Measurements from ENCODE around the gene GPX6.
A peak's percentile ranks its signal among the peaks of the same experiment; 100 is the strongest.
"Not testable (repeated sequence)": the region's sequence is repeated elsewhere in the genome, so short reads cannot be mapped to it uniquely, and the experiment has no call there.

GPX6 gene

DNA sequence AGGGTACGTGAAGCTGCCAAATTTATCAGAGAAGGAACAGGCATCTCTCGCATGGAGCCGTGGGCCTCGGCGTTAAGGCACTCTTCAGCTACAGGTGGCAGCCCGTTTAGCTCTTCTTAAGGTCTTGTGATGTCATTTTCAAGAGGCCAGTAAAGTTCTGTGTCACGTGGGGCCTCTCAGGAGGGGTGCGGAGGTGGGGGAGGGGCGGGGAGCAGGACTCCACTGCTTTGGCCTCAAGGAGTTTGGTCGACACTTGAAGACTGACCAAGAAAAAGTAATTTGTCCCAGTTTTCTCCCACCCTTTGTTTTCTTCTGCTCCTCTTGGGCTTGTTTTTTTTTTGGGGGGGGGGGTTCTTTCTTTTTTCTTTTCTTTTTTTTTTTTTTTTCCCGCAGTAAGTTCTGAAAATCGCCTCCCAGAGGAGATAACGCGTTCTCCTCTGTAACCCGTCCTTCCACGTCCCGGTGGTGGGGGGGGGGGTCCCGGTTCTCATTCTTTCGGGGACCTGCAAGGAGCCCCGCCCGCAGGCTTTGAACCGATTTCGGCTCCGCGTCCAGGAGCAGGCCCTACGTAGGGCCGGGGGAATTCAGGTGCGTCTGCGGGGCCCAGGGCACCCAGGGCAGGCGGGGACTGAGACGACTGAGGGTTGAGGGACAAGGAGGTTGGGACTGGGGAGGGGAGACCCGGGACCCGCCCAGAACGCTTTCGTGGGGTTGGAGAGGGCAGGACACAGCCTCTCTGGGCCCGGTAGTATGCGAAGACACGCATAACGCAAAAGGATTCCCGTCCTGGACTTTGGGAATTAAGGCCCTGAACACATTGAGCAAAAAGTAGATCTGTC lies 26.0 kb downstream of the GPX6 start:
- in situ Hi-C loops (cut with MboI; ENCODE audit: low pct_unique_long_range_greater_than_20kb, low sequenced_read_pairs) = no loop called here
- no peak for DNase-seq

DNA sequence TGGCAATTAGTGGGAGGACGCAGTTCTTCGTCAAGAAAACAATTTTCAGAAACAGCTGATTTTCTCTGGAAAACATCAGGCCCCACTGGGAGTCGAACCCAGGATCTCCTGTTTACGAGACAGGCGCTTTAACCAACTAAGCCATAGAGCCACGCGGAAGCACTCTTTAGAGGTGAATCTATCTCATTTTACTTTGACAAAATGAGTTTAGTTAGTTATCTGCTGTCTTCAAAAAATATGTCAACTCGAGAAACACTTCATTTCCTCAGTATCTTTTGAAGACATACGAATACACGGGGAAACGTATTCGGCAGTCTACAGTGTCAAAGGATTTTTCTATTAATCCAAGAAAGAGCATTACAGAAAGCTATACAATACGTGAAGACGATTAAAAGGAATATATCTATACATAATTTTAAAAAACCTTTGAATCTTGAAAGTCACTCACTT lies 26.7 kb downstream of the GPX6 start:
- DNase-seq = no peak
- in situ Hi-C loops (cut with MboI; ENCODE audit: low pct_unique_long_range_greater_than_20kb, low sequenced_read_pairs) = no loop called here

DNA sequence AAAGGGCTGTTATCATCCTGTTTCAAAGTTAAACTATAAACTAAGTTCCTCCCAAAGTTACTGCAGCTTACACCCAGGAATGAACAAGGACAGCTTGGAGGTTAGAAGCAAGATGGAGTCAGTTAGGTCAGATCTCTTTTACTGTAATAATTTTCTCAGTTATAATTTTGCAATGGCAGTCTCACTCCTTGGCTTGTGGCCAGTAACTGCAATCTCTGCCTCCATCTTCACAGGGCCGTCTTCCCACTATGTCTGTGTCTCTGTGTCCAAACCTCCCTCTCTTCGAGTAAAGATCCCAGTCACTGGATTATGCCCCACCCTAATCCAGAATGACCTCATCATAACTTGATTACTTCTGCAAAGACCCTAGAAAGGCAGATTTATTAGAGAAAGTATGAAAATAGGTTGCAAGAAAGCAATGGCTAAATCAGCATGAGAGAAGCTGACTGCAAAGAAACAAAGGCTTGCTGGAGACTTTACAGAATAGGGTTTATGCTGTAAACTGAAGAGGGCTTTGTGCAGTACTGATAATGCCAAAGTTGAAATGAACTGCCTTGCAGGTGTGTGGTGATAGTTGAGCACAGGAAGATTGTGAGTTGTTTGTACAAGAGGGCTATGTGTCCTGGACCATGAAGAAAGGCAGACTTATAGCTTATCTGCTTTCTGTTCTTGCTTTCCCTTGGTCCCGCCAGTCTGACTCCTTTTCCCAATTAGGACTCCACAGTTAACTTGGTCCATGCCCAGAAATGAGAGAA lies 28.4 kb downstream of the GPX6 start:
- in situ Hi-C loops (cut with MboI; ENCODE audit: low pct_unique_long_range_greater_than_20kb, low sequenced_read_pairs) = no loop called here
- no peak for DNase-seq

DNA sequence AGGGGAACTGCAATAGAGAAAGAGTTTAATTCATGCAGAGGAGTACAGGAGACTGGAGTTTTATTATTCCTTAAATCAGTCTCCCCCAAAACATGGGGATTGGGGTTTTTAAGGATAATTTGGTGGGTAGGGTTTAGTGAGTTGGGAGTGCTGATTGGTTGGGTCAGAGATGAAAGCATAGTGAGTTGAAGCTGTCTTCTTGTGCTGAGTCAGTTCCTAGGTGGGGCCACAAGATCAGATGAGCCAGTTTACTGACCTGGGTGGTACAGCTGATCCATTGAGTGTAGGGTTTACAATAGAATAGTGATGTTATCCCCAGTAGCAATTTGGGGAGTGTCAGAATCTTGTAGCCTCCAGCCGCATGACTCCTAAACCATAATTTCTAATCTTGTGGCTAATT lies 29.1 kb downstream of the GPX6 start:
- in situ Hi-C loops (cut with MboI; ENCODE audit: low pct_unique_long_range_greater_than_20kb, low sequenced_read_pairs) = no loop called here
- DNase-seq = no peak

DNA sequence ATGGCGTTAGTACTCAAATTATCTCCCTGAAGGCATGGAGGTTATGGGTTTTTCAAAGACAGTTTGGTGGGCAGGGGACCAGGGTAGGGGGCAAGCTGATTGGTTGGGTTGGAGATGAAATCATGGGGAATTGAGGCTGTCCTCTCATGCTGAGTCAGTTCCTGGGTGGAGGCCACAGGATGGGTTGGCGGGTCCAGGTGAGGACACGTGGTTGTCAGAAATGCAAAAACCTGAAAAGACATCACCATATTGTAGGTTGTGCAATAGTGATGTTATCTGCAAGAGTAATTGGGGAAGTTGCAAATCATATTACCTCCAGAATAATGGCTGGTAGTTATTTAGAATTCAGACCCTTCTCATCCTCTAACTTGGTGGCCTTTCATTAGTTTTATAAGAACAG lies 30.1 kb downstream of the GPX6 start:
- in situ Hi-C loops (cut with MboI; ENCODE audit: low pct_unique_long_range_greater_than_20kb, low sequenced_read_pairs) = no loop called here
- DNase-seq = peak; percentile 32

DNA sequence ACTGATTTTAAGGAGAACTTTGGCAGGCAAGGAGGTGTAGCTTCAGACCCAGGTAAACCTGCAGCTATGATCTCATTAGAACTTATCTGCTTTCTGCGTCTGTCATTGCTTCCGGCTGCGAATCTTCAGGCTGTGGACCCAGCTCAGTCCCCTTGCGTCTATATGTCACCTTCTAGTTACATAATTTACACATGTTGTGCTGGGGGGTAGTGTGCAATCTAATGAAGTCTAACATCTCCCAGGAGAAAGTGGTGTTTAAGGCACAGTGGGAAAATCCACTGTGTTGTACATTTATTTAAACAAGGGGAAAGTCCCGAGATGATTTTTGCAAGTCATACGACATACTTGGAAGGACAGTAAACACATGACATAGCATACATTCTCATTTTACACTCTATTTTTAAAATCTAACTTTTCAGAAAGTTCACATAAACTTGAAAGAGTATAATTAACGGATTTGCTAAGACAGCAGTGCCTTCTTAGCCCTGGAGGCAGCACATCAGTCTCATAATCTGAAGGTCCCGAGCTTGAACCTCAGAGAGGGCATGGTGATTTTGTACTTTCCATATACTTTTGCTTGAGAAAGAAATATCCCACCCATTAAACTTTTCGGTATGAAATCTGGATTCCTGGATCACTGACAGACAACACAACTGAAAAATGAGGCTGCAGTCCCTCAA lies 35.2 kb downstream of the GPX6 start:
- in situ Hi-C loops (cut with MboI; ENCODE audit: low pct_unique_long_range_greater_than_20kb, low sequenced_read_pairs) = no loop called here
- no peak for DNase-seq

DNA sequence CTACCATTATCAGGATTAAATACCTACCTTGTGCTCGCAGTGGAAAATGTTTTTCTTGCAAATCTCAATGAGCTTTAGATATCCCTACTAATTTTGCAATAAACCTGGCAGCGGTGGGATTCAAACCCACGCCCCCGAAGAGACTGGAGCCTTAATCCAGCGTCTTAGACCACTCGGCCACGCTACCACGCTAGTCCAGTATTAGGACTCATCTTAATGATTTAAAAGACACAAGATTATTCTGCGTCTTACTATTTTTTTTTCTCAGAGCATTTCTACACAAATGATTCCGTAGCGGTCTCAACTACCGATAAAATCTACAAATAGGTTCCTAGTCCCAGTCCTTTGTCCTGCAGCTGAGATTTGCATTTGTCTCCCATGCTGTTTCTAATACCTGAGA lies 37.1 kb downstream of the GPX6 start:
- in situ Hi-C loops (cut with MboI; ENCODE audit: low pct_unique_long_range_greater_than_20kb, low sequenced_read_pairs) = no loop called here
- DNase-seq = no peak

DNA sequence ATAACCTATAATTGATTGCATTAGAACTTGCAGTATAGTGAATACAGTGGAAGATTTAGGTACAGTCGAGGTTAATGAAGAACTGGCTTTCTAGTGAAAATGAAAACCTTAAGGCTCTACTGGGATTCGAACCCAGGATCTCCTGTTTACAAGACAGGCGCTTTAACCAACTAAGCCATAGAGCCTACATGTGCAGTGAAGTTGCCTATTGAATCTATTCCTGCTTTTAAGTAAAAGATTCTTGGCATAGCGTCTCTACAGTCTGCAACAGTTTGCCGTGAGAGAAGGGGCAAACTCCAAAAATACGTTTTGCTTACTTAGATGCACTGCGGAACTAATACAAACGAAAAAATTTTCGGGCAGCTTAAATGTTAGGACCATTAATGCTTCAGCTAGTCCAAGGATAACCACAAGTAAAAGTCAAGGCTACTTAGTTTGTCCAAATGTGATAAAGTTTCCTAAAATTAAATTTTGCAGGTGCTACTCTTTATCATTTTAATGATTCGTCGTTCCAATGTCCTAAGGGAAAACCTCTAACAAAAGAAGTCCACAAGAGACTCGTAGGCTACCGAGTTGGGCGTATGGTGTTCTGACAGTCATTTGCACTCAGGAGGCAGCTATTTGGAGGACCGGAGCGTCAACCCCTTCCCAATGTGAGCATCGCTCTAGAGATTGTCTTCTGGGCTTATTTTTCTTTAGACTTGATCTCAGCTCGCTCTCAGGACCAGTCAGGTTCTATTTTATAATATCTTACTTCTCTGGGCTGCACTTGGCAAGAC lies 41.0 kb downstream of the GPX6 start:
- peak; percentile 90 for DNase-seq
- in situ Hi-C loops (cut with MboI; ENCODE audit: low pct_unique_long_range_greater_than_20kb, low sequenced_read_pairs) = no loop called here

DNA sequence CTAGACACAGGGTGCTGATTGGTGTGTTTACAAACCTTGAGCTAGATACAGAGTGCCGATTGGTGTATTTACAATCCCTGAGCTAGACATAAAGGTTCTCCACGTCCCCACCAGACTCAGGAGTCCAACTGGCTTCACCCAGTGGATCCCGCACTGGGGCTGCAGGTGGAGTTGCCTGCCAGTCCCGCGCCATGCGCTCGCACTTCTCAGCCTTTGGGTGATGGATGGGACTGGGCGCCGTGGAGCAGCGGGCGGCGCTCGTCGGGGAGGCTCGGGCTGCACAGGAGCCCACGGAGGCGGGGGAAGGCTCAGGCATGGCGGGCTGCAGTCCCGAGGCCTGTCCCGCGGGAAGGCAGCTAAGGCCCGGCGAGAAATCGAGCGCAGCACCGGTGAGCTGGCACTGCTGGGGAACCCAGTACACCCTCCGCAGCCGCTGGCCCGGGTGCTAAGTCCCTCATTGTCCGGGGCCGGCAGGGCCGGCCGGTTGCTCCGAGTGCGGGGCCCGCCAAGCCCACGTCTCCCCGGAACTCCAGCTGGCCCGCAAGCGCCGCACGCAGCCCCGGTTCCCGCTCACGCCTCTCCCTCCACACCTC lies 46.3 kb downstream of the GPX6 start:
- DNase-seq; in situ Hi-C loops (cut with MboI; ENCODE audit: low pct_unique_long_range_greater_than_20kb, low sequenced_read_pairs): not testable (repeated sequence)

DNA sequence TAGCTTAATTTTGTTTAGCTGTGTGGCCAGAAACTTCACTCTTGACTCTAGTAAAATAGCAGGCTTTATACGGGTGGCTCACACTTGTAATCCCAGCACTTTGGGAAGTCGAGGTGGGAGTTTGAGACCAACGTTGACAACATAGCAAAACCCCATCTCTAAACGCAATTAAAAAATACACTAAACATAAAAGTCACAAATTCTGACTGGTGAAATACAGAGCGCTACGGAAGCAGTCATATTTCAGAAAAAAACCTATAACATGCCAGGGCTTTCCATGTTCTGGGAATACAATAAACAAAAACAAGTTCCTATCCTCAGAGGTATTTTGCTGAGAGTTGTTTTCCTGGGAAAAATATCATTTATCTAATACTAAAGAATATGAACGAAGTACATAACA lies 47.5 kb downstream of the GPX6 start:
- DNase-seq = no peak
- in situ Hi-C loops (cut with MboI; ENCODE audit: low pct_unique_long_range_greater_than_20kb, low sequenced_read_pairs) = no loop called here

DNA sequence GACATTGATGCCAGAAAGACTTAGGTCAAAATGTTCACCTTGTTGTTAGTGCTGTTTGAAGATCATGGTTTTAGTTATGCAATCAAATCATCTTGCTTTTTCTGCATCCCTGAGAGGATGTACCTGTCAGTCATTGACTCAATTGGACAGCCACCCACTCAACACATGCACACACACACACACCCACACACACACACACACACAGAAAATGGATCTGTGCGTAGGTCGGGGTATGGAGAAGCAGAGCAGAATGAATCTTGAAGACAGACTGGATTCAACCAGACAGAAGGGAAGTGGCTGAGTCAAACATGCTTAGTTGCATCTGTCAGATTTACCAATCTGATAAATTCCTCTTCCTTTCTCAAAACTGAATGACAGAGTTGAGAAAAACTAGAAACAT lies 53.2 kb downstream of the GPX6 start:
- in situ Hi-C loops (cut with MboI; ENCODE audit: low pct_unique_long_range_greater_than_20kb, low sequenced_read_pairs) = no loop called here
- DNase-seq = peak; percentile 83

DNA sequence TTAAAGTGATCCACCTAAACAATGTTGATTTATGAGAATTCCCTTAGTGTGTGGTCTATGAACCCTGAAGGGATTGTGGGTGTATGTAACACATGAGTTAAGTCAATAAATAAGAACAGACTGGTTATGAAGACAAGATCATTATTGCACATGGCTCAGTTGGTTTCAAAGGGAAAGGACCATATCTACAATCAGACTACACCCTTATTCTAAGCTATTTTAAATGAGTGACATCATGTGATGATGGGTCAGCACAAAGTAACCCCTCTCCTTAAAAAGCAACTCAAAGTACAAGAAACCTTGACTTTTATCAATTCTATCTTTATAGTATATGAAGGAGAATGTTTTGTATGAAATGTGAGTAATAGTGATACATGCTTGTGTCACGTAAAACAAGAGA lies 57.0 kb downstream of the GPX6 start:
- DNase-seq = no peak
- in situ Hi-C loops (cut with MboI; ENCODE audit: low pct_unique_long_range_greater_than_20kb, low sequenced_read_pairs) = no loop called here
